RPMI8226 (cell line): ENCODE results near the gene CKAP5.
"Not testable (repeated sequence)": the region's sequence is repeated elsewhere in the genome, so short reads cannot be mapped to it uniquely, and the experiment has no call there.

Experiments
- DNase-seq: peaks from one replicate; pipeline ENCODE4 v3.0.0-alpha.2; 2015

The CKAP5 gene

DNA sequence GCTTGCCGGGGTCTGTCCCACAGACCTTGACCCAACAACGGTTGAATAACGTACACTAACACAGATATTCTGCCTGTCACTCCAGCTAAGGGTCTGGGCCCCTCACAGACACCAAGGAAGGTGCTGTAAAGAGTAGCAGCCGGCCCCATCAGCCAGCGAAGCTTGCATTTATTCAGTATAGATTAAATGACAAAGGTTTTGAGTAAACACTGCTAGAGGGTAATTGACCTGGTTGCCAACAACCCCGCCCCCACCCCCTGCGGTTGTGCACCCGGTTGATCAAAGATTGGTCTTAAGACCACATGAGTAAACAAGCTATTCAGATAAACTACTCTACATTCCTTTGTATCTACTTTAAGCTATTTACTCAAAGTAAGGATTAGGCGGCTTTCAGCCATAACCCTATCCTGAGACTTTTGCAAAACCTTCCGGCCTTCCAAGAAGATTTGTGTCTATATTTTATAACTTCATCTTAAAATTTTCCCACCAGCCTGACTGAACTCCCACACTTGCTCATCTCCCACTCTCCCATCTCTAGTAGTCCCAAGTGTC lies 4.8 kb upstream of the CKAP5 start:
- no peak for DNase-seq

DNA sequence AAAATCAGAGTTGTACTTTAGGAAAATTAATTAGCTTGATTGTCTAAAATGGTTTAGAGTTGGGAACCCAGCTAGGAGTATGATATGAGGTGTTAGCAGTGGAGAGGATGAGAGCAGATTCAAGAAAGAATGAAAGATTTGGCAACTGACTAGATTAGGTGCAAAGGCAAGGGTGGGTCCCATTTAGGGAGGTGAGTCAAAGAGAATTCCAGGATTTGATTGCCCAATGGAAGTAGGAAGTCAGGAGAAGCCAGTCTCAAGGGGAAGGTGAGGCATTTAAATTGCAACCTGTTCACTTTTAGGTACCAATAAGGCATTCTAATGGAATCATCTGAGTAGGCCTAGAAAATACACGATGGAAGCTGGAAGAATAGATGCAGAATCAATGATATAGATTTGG lies 3.6 kb upstream of the CKAP5 start:
- DNase-seq = no peak

DNA sequence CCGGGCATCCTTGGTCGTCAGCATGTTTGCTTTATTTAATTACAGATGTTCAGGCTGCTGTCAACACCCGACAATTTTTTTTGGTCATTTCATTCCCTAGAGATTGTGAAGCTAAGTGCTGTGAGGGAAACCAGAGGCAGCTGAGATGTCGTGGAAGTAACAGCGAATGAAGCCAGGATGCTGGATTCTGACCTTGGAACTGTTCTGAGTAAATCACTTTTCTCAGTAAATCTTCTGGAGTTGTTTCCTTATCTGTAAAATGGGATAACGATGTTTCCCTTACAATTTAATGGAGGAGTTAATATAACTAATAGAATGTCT lies 390 bp upstream of the CKAP5 start:
- DNase-seq = no peak

DNA sequence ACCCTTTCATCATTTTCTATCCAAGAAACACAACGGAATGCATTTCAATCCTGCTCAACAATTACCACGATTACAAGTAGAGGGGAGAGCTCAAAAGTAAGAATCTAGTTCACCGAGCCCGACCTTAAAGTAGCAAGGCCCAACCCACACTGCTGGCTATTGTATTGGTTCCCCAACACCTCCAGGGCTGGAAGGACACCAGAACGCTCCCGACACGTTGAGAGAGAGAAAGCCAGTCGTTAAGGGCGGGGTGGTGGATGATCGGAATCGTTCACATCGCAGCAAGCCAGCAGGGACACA lies 690 bp downstream of the CKAP5 start:
- DNase-seq = no peak

DNA sequence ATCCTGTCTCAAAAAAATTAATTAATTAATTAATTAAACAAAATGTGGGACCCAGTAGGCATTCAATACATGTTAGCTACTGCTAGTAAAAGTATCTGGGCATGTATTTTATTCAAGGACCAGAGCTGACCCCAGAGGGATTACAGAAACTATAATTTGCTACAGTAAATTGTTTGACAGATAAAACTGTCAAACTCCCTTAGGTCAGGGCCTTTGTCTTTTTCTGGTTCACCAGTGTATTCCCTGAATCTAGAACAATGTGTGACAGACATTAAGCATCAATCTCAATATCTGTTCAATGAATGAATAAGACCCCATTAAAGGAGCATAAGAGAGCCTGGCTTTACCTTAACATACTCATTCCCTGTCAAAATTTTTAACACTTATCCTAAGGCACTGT lies 6.0 kb downstream of the CKAP5 start:
- DNase-seq = no peak

DNA sequence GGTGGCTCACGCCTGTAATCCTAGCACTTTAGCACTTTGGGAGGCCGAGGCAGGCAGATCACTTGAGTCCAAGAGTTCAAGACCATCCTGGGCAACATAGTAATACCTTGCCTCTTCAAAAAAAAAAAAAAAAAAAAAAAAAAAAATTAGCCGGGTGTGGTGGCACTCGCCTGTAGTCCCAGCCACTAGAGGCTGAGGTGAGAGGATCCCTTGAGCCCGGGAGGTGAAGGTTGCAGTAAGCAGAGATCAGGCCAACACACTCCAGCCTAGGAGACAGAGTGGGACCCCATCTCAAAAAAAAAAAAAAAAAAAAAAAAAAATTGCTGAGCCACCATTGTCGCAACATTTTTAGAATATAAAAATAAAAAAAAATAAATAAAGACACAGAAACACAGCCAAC lies 7.6 kb downstream of the CKAP5 start:
- DNase-seq = no peak

DNA sequence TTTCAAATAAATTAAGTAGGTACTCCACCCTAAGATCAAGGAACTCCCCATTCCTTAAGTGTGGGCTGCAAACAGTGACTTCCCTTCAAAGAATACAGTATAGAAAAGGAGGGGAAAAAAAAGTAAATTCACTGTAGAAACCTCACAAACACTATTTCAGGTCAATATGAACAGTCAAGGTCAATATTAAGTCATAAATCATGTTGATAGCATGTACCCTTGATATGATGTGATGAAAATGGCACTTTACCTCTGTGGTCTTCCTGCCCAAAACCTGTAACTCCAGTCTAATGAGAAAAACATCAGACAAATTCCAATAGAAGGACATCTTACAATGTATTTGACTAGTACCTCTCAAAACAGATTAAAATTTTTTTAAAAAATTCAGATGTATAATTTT lies 8.2 kb downstream of the CKAP5 start:
- no peak for DNase-seq

DNA sequence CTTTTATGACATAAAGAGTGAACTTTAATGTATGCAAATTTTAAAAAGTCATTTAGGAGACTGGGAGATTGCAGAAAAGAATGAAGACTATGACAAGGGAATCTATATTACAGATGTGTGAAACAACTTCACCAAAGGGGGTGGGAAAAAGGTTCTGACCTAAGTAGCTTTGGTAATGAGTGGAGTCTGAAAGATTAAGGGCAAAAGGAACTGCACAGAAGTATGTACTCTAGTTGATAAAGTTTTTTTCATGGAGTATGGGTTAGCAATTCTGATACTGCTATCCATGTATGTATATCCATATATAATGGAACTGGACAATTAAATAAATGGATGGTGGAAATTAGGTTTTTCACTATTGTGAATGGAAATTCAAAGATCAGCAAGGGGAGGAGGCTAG lies 9.2 kb downstream of the CKAP5 start:
- DNase-seq = no peak

DNA sequence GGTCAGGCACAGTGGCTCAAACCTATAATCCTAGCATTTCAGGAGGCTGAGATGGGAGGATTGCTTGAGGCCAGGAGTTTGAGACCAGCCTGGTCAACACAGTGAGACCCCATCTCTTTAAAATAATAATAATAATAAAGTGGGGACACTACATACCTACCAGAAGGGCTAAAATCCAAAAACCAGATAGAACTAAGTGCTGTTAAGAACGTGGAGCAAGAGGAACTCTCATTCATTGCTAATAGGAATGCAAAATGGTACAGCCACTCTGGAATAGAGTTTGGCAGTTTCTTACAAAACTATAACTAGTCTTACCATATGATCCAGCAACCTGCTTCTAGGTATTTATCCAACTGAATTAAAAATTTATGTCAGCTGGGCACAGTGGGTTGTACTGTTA lies 9.6 kb downstream of the CKAP5 start:
- no peak for DNase-seq

DNA sequence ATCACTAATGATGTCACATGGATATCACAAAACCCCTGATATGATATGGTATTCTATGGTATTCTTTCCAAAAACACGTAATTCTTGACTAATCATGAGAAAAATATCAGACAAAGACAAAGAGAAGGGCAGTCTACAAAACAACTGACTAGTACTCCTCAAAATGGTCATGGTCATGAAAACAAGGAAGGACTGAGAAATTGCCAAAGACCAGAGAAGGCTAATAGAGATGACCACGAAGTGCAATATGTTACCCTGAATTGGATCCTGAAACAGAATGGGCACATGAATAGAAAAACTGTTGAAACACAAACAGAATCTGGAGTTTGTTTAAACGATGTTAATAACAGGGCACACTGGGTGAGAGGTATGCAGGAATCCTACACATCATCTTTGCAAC lies 10.2 kb downstream of the CKAP5 start:
- DNase-seq = no peak

DNA sequence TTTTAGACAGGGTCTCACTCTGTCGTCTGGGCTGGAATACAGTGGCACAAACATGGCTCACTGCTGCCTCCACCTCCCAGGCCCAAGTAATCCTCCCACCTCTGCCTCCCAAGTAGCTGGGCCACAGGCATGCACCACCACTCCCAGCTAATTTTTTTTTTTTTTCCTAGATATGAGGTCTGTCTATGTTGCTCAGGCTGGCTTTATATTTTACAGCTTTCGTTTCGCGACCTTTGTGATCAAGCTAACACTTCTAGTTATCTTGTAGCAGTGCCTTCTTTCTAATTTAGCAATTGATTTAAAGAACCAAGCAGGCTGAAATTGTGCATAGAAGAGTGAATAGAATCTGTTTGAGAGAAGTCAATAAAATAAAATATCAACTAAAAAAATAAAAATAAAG lies 11.3 kb downstream of the CKAP5 start:
- DNase-seq = no peak

DNA sequence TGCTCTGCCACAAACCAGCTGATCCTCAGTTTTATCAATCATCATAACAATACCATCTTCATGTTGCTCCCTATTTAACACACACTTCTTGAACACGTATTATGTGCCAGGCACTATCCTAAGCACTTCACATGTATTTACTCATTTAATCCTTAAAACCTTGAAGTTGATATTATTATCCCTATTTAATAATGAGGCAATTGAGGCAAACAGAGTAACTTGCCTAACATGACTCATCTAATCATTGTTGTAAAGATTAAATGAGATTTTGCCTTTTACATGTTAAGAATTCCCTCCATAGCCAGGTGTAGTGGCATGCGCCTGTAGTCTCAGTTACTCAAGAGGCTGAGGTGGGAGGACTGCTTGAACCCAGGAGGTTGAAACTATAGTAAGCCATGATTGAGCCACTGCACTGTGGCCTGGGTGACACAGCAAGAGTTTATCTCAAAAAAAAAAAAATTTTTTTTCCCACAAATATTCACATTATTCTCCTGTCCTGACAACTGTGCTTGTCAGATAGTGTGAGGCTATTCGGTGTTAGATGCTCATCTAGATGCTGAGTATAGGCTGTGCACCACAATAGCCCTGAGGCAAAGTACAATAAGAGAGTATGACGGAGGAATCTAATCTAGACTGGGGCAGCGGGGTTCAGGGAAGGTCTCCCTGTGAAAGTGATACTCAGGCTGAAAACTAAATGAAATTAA lies 13.4 kb downstream of the CKAP5 start:
- no peak for DNase-seq

DNA sequence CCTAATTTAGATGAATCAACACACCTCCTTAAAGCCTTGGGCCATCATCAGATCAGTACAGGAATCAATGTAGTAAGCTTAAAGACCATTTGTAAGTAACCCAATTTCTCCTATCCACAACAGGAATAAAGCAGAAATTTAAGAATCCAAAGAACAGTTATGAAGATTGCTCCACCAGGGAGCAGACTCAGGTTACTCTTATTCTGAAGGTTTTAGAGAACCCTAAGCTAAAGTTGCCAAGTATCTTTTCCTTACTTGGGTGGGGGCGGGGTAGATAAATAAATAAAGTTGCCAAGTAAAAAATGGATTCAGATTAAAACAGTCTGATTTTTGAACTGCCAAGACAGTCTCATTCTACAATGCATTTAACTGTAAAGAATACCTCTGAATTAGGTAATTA lies 18.1 kb downstream of the CKAP5 start:
- no peak for DNase-seq

DNA sequence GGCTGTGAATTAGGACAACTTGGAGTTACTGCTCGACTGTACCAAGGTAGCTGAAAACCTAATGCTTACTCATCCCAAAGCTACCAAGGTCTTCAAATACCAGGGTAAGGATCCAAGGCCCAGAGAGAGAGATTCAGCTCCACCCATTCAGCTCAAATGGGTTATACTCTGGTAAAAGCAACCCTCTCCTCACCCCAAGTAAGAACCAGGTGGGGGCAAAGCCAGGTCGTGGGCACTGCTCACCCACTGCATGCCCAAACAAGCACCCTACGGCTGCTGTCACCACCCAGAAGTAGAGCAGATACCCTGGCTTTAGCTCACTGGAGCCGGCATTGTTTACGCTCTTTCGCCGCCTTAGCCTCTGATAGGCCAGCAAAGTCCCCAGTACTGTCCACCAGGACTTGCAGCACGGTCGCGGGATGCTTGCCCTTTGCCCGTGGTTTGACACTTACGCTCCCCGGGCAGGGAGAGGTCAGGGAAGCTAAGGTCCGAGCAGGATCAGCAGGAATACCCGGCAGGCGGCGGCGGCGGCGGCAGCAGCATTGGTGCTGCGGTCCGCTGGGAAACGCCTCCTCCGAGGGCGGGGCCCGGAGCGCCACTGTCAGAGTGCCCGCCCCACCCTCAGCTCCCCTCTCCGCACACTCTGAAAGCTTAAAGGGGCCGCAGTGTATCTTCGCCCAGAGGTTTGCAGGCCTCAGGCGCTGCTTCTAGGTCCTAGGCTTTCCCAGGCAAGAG lies 19.6 kb downstream of the CKAP5 start:
- no peak for DNase-seq

DNA sequence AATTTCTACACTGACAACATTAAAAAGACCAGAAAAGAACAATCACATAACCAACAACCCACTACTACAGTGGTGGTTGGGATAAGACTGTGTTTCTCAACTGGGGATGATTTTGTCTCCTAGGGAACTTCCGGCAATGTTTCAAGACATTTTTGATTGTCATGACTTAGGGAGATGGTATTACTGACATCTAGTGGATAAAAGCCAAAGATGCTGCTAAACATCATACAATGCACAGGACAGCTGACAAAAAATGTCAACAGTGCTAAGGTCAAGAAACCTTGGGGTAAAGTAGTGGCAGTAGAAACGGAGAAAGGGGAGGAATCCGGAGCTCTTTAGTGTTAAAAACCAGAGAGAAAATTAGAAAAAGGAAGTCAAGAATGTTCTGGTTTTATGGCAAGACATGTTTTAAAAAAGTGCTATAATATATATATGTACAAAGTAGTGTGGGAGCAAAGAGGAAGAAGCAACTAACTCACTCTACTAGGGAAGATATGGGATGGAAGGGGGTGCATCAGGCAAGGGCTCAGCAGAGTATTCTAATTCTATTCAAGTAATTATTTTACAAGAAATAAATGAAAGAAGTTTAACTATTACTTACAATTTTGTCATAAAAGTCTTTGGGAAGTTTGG lies 37.2 kb downstream of the CKAP5 start:
- peak; percentile 26 for DNase-seq

DNA sequence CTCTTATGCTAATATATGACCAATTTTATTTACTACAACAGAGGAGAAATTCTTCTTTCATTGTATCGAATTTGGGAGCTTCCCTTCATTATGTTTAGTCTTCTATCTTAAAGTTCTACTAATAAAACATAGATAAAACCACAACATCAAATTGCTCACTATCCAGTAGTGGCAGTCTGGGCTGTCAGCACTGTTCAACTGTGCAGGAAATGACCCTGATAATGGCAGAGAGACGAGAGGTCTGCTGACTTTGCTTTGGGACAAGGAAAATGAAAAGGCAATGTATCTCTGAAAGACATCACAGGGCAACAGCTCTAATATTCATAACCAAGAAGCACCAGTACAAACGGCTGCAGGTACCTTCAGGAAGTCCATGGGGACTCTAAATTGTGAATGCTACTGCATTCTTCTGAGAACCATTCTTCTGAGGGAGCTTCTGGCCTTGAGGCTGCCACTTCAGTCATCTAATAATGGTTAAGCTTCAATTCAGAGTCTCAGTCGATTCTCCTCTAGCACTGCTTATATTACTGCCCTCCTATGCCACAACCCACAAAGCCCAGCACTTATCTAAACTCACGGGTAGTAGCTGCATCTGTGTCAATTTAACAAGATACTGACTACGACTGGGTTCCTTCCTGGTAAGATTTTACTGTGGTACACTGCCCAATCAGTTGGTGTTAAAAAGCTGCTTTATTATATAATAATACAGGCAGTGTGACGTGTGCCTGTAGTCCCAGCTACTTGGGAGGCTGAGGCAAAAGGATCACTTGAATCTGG lies 44.2 kb downstream of the CKAP5 start:
- no peak for DNase-seq

DNA sequence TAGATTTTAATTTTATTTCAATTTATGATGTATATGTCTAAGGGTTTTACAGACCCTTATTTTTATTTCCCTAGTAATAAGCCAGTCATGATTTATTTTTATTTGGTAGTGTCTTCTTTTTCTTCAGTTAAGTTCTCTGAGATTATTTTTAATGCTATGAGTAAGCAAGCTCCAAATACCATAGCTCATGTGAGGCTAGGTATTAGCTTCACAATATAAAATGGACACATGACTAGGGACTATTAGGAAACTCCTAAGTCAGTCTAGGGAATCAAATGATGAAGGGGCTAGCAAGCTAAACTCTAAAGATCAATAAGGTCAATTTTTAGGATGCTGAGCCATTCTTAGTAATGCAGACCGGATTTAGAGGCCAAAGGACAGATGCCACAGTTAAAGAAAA lies 45.9 kb downstream of the CKAP5 start:
- no peak for DNase-seq

DNA sequence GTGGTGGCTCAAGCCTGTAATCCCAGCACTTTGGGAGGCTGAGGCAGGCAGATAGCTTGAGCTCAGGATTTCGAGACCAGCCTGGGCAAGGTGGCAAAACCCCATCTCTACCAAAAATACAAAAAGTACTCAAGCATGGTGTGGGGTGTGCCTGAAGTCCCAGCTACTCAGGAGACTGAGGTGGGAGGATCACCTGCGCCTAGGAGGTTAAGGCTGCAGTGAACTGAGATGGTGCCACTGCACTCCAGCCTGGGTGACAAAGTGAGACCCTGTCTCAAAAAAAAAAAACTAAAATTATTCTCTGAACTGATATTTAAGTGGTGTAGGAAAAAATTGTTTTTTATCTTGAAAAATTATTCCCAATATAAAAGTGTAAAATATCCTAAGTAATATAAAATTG lies 46.4 kb downstream of the CKAP5 start:
- not testable (repeated sequence) for DNase-seq

DNA sequence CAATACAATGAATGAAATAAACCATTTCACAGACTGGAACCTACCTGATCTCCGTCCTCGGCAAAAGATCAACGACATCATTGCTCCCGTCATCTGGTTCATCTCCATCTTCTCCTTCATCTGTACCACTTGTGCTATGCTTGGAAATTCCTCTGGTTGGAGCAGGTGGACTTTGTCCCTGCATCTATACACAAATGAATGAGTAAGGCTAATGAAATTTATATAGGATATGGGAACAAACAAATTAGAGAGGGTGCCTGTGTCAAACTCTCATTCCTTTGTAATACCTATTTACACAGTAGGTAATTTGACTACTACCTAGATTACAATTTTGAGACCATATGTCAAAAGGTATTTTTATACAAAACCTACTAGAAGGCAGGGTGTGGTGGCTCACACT lies 67.7 kb downstream of the CKAP5 start:
- DNase-seq = no peak

DNA sequence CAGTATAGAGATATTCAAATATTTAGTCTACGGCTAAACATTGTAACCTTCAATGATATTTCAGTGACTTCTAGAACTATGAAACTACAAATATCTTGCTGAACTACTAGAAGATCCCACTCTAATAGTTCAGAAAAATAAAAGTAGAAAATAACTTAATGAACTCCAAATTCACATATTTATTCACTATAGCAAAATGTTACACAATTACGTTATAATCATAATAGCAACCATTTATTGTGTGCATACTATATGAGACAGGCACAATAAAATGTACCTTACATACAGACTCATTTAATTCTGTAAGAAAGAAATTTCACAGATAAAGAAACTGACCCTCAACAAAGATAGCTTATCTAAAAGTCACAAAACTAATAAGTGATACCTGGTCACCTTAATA lies 69.2 kb downstream of the CKAP5 start:
- no peak for DNase-seq

DNA sequence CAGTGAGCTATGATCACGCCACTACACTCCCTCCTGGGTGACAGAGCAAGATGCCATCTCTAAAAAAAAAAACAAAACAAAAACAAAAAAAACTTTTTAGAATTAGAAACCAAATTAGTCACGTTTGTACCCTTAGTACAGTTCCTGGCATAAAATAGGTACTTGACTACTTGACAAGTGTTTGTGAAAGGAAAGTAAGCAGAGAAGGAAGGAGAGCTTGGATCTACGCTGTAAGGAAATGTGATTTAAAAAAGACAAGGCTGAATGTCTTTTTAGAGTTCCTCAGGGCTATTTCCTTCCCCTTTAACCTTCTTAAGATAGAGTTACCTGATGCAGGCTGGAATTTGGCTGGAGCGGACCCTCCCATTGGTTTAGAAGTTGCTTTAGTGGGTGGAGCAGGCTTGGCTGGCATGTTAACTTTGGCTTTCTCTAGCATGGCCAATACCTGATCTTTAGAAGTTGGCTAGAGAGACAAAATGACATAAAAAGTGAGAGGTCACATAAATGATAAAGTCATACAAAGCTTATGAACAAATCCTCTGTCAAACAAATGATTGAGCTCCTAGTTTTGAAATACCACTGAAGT lies 76.4 kb downstream of the CKAP5 start:
- no peak for DNase-seq

DNA sequence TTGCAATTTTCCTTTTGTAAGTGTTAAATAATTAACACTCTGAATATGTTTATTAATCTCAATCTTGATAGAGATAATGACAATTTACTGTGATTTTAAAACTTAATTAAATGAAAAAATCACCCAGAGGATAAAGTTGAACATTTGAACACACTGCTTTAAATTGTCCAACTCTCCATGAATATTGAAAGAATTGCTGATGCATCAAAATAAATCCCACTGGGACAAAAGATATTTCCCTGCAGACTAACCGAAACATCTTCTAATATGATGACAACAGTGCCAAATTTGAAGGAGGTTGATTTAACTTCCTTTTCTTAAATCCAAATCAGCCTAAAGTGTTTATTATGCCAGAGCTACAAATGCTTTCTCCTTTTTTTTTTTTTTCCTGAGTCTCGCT lies 79.4 kb downstream of the CKAP5 start:
- DNase-seq = no peak

DNA sequence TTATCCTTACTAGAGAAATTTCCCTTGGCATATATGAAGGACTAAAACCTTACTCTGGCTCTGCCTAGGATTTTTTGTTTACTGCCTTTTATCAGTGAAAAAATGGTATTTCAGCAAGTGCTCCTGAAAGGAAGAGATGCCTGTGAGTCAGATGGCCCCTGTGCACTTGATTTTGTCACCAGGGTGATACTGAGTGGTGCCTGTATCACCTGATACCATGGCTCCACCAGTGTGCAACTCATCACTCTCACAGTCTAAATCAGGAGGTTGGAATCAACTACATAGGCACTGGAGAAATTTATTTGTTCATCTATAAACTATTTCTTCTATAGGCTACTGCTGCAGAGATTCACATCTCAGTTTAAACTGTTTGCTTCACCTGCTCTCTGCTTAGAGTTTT lies 83.8 kb downstream of the CKAP5 start:
- DNase-seq = no peak
